Astrocyte of the cerebellum (primary cell): ENCODE results near the gene CDKL4.
"Not testable (repeated sequence)": the region's sequence is repeated elsewhere in the genome, so short reads cannot be mapped to it uniquely, and the experiment has no call there.

ENCODE experiments used
- DNase-seq: peaks from one replicate; pipeline ENCODE4 v3.0.0-alpha.2; 2011; ENCODE audit warnings: low read depth
- H3K4me3 ChIP-seq: 2 replicates; pipeline ENCODE4 v1.5.1; 2011; ENCODE audit warnings: mild to moderate bottlenecking, low read depth, low read length, moderate library complexity
- in situ Hi-C: cut with HindIII; loops from 2 replicates; pipeline ENCODE4 v1.10.0; 2017; ENCODE audit warnings: low sequenced_read_pairs
- TF ChIP-seq, protein P1 (sequence below): IDR thresholded peaks from 2 replicates; pipeline ENCODE4 v1.5.1; 2012; ENCODE audit warnings: low read length, low read depth, moderate library complexity, mild to moderate bottlenecking; ENCODE audit errors: missing control alignments

Gene CDKL4

DNA sequence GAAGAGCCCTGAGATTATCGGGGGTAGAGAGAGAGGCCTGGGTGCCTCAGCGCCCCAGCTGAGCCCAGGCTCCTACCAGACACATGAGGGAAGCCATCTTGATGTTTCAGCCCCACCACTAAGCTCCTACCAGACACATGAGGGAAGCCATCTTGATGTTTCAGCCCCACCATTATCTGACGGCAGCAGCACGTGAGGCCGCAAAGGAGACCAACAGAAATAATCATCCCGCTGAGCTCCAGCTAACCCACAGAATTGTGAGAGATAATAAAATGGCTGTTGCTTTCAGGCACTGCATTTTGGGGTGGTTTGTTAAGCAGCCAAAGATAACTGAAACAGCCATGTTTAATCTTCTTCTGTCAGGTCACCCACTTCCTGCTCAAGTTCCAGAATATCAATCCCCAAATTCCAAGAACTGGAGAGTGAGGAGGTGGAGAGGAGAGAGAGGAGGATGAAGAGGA lies 93.6 kb downstream of the CDKL4 start:
- H3K4me3 ChIP-seq: no peak overlapping the region
- in situ Hi-C loops: loop anchor here (5.0 kb wide), 1 partner anchor 38 kb away; no protein-coding TSS in a partner anchor
- DNase-seq: no peak
- TF ChIP-seq, protein P1, sequence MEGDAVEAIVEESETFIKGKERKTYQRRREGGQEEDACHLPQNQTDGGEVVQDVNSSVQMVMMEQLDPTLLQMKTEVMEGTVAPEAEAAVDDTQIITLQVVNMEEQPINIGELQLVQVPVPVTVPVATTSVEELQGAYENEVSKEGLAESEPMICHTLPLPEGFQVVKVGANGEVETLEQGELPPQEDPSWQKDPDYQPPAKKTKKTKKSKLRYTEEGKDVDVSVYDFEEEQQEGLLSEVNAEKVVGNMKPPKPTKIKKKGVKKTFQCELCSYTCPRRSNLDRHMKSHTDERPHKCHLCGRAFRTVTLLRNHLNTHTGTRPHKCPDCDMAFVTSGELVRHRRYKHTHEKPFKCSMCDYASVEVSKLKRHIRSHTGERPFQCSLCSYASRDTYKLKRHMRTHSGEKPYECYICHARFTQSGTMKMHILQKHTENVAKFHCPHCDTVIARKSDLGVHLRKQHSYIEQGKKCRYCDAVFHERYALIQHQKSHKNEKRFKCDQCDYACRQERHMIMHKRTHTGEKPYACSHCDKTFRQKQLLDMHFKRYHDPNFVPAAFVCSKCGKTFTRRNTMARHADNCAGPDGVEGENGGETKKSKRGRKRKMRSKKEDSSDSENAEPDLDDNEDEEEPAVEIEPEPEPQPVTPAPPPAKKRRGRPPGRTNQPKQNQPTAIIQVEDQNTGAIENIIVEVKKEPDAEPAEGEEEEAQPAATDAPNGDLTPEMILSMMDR: no peak

DNA sequence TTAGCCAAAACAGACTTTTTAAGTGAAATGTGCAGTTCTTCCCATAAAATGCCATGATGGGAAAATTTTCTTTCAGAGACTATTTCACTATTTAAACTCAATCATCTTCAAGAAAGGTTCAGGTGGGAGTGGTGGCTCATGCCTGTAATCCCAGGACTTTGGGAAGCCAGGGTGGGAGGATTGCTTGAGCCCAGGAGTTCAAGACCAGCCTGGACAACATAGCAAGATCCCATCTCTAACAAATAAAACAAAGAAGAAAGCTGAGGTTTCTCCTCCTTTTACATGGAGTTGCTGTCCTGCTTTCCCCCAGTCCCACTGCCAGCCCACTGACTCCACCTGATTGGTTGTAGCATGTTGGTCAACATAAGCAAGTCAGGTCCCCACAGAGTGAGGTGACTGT lies 97.1 kb downstream of the CDKL4 start:
- TF ChIP-seq, protein P1: no peak
- H3K4me3 ChIP-seq: no peak overlapping the region
- no peak for DNase-seq
- in situ Hi-C loops: no loop called here

DNA sequence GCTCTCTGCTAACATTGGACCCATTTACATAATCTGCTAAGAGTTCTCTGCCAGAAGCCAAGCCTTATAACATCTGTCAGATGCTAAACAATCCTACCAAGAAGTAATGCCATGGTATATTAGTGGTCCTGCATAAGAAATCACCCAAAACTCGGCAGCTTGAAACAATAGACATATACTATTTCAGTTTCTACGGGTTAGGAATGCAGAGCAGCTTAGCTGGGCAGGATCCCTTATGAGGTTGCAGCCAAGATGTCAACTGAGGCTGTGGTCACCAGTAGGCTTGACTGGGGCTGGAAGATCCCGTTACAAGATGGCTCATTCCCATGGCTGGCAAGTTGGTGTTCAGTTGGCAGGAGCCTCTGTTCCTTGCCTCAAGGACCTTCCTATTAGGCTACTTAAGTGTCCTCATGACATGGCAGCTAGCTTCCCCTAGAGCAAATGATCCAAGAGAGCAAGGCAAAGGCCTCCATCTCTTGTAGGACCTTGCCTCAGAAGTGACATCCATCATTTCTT lies 97.8 kb downstream of the CDKL4 start:
- DNase-seq: no peak
- H3K4me3 ChIP-seq: no peak overlapping the region
- TF ChIP-seq, protein P1: no peak
- in situ Hi-C loops: no loop called here

DNA sequence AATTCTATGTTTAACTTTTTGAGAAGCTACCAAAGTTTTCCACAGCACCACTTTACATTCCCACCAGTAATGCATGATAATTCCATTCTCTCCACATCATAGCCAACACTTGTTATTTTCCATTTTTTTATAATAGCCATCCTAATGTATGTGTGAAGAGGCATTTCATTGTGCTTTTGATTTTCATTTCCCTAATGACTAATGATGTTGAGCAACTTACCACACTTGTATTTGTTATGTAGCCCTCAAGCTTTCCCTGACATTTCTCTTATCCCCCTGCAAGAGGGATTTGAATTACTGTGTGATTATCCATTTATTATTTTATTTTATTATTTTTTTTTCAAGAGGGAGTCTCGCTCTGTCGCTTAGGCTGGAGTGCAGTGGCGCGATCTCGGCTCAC lies 99.4 kb downstream of the CDKL4 start:
- no peak for DNase-seq
- no peak overlapping the region for H3K4me3 ChIP-seq
- TF ChIP-seq, protein P1: no peak
- in situ Hi-C loops: no loop called here

DNA sequence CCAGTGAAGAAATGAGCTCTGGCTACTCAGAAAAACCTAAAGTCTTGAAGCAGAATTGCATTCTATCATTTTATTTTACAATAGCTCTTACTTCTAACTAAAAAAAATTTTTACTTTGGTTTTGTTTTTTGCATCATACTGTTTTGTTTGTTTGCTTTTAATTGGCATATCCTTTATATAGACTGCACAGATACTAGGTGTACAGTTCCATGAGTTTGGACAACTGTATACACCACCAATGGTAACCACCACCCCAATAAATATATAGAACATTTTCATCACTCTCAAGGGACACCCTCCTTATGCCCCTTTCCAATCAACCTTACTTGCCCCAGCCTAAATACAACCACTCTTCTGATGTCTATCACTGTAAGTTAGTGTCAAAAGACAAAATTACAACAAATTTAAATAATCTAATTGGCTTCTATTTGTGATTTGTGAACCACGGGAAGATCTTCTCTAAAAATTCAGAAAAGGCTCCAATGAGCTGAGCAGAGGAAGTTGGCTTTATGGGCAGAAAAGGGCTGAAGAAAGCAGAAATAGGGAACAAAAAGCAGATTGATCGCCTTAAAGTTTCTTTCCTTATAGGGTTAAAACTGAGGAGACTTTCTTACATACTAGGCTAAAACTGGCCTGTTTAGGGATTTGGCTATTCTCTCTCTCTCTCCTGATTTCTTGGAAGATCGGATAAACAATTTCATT lies 100.7 kb downstream of the CDKL4 start:
- in situ Hi-C loops: no loop called here
- TF ChIP-seq, protein P1: no peak
- no peak overlapping the region for H3K4me3 ChIP-seq
- DNase-seq: no peak

DNA sequence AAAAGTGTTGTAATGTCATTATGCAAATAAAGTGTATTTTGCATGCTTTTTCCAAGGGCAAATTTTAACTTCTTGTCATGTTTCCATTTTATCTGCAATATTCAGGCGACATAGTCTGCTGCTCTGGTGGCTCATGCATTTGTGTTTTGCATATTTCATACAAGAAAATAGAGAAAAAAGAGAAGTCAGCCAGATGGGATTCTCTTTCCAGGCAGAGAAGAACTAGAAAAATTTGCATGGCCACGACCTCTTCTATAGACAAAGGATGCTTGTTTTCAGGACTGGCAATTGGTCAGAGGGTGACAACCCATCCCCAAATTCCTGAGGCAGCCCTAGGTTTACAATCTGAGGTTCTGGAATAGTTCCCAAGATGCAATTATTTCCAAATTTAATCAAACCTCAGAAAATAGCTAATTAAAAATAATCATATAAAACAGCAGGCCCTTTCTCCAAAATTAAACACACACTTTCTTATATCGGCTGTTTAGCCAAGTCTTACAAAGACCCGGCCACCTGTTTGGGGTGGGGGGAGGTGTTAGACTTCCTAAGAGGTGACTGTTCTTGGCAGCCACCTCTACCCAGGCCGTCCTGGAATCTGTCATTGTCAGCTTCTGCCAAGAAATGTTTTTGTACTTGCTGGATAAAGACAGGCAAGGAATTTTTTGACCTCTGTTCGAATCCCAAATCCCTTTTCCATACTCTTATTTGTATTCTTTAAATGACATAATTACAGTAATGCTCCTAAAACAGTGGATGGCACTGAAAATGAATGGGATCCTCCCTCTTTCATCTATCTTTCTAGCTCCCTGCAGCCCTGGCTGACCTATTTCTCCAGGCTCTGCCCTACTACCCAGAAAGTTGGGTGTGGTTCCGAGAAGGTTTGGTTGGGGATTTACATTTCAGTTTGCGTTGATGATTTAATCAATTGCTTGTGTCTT lies 102.2 kb downstream of the CDKL4 start:
- in situ Hi-C loops: no loop called here
- TF ChIP-seq, protein P1: no peak
- no peak overlapping the region for H3K4me3 ChIP-seq
- DNase-seq: no peak

DNA sequence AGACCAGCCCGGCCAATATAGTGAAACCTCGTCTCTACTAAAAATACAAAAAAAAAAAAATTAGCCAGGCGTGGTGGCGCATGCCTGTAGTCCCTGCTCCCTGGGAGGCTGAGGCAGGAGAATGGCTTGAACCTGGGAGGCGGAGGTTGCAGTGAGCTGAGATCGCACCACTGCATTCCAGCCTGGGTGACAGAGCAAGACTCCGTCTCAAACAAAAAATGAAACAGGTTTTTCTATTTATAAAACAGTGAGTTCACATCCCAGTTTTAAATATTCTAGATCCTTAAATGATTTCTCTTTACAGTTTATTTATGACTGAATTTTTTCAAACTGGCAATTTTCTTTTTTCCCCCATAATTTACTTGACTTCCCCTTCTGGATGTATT lies 102.8 kb downstream of the CDKL4 start:
- in situ Hi-C loops, DNase-seq, H3K4me3 ChIP-seq: not testable (repeated sequence)
